GM13976 (cell line): Measurements from ENCODE around the gene LRRC23.
"Not testable (repeated sequence)": the region's sequence is repeated elsewhere in the genome, so short reads cannot be mapped to it uniquely, and the experiment has no call there.

Experiments used
- DNase-seq: peaks from one replicate; pipeline ENCODE4 v3.0.0; 2012; ENCODE audit warnings: low spot score
- CTCF ChIP-seq: IDR thresholded peaks from 2 replicates; pipeline ENCODE4 v1.5.1; 2012; ENCODE audit warnings: borderline replicate concordance, mild to moderate bottlenecking; ENCODE audit not compliant: insufficient read depth; ENCODE audit errors: extremely low read depth, missing control alignments, control extremely low read depth
- in situ Hi-C: fragments of 300-500 bp; cut with MboI; formaldehyde crosslinking; loops from one replicate; pipeline ENCODE4 v1.12.0; 2022; ENCODE audit warnings: low sequenced_read_pairs, mixed read lengths, inconsistent platforms; ENCODE audit not compliant: unreplicated experiment

LRRC23 gene

GRCh38 chr12:6863033-6863432 lies 41.6 kb upstream of the LRRC23 start:
- TF ChIP-seq CTCF: no peak
- DNase-seq: no peak
- in situ Hi-C loops: no loop called here

- no peak for DNase-seq
- TF ChIP-seq CTCF: no peak
- in situ Hi-C loops: no loop called here
Measured at GRCh38 chr12:6863586-6864321, 40.9 kb upstream of the LRRC23 start.

GRCh38 chr12:6865307-6865706 lies 39.3 kb upstream of the LRRC23 start:
- DNase-seq, in situ Hi-C loops: not testable (repeated sequence)

DNA sequence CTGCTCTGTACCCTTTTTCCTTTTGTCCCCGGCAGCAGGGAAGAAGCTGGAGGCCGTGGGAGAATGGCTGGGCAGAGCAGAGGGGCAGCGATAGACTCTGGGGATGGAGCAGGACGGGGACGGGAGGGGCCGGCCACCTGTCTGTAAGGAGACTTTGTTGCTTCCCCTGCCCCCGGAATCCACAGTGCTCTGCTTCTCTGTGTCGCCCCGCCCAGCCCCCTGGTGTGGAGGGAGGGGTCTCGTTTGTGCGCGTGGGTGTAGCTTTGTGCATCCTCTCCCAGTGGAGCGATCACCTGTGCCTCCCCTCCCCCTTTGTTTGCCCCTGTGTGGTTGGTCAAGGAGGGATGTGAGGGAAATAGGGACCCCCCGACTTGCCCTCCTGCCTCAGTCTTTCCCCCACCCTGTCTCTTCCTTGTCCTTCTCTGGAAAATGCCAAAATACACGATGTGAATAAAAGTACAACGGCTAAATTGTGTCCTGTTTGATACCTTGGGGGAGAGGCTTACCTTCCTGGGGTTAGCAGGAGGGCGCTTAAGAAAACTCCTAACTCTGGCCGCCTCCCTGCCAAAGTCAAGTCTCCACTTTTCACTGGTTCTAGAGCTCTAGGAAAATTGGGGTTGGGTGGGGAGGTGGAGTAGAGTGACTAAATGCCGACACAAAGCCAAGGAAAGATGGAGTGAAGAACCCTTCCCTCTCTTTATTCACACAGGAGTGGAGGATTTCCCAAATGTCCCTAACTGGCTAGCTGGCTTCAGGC lies 38.3 kb upstream of the LRRC23 start:
- in situ Hi-C loops: no loop called here
- no peak for DNase-seq
- no peak for TF ChIP-seq CTCF

DNA sequence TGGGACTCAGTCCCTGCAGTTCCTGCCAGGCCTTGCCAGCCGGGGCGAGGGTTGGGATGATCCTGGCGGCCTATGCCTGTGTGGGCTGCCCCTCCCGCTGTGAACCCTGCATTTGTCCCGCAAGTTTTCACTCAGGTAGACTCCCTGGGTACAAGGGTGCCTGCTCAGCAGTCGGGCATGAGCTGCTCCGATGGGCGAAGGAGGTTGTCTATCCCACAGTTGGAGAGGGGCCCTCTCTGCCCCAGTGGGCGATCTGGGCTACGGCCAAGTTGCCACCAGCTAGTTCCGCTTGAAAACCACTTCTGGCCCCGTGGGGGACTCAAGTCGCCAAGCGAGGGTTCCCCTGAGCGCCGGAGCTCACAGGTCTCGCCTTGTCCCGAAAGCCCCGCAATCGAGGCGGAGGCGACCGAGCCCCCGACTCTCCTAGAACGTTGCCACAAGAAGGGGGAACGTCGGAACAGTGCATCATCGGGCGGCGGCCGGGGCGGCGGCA lies 37.7 kb upstream of the LRRC23 start:
- DNase-seq: no peak
- TF ChIP-seq CTCF: no peak
- in situ Hi-C loops: no loop called here

- in situ Hi-C loops: no loop called here
Measured at GRCh38 chr12:6867413-6868210, 37.0 kb upstream of the LRRC23 start, which contains the start of gene TPI1. Gene TPI1 (plus strand): TSS chr12:6867531. CDS start chr12:6867567, 36 bp downstream.

More at GRCh38 chr12:6867413-6868210, 37.0 kb upstream of the LRRC23 start, which contains the start of gene TPI1:
- TF ChIP-seq CTCF: no peak
- DNase-seq: peak; percentile 98
